DMS53 treated with DMSO at 0.1 percent for 48 hours (cell line): ENCODE measurements around the gene C14orf93.
A peak's percentile ranks its signal among the peaks of the same experiment; 100 is the strongest.
"Not testable (repeated sequence)": the region's sequence is repeated elsewhere in the genome, so short reads cannot be mapped to it uniquely, and the experiment has no call there.

ENCODE experiments used
- DNase-seq: peaks from one replicate; lab custom pipeline; 2025; ENCODE audit not compliant: unreplicated experiment; lab: John Stamatoyannopoulos, UW

C14orf93 gene

DNA sequence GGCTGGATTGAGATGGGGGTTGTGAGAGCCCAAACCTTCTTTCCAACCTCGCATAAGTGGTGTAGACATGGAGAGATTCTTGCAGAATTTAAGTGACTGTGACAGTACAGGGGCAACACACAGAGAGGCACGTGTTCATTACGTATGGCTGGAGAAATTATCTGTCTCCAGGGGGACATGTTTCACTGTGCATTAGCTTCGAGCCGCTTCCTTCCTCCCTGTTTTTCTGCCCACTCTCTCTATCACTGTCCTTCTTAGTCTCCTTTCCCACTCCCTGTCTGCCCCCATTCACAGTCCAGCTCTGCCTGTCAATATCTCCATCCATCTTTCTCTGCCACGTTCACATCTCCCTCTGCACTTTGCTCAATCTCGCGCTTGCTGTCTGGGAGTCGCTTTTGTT is 11.5 kb upstream of the C14orf93 start:
- no peak for DNase-seq

GRCh38 chr14:23020143-23021128 is 10.5 kb upstream of the C14orf93 start:
- no peak for DNase-seq

DNA sequence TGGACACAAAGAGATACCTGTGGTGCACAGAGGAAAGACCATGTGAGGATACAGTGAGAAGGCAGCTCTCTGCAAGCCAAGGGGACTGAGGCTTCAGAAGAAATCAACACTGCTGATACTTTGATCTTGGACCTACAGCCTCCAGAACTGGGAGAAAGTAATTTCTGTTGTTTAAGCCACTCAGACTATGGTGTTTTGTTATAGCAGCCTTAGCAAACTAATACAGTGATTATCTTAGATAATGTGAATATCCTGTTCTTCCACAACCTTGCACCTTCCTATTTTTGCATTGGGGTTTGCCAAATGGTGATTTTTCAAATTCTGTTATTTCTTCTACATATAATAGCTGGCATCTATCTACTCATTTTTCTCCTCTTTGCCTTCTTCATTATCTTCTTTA is 8.2 kb upstream of the C14orf93 start:
- no peak for DNase-seq

DNA sequence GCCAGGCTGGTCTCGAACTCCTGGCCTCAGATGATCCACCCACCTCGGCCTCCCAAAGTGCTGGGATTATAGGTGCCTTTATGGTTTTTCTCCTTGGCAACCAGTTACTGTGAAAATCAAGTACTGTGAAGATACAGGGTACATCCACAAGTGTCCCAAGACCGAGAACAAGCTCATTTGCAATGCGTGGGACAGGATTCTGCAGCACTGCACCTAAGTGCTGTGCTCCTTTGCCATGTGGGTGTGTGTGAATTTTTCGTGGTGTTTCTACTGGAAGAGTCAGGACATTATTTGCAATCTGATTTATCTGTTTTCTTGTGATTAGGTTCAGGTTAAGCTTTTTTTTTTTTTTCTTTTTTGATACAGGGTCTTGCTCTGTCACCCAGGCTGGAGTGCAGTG is 7.1 kb upstream of the C14orf93 start:
- no peak for DNase-seq

GRCh38 chr14:23015618-23016017 is 5.7 kb upstream of the C14orf93 start:
- no peak for DNase-seq

DNA sequence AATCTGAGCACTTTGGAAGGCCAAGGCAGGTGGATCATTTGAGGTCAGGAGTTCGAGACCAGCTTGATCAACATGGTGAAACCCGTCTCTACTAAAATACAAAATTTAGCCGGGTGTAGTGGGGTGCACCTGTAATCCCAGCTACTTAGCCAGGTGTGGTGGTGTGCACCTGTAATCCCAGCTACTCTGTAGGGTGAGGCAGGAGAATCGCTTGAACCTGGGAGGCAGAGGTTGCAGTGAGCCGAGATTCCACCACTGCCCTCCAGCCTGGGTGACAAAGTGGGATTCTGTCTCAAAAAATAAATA is 3.8 kb upstream of the C14orf93 start:
- not testable (repeated sequence) for DNase-seq

- DNase-seq = no peak
Measured at GRCh38 chr14:23013054-23013748, 3.3 kb upstream of the C14orf93 start.

DNA sequence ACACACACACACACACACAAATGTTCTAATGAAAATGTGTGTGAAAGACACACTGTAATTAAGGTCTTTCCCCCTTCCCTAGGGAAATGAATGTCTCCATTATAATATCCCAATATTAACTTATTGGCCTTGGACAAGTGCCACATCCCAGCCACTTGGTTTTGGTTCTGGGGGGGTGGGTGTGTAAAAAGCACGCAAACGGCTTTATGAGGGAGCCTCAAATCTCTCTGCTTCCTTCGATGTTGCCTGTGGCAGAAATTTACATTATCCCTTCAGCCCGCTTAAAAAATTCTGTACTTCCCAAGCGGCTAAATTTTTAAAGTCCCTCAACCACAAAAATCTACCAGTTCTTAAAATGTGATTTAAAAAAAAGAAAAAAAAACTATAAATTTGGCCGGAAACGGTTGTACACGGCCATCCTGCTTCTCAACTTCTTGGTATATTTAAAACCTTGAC is 432 bp downstream of the C14orf93 start:
- no peak for DNase-seq

- DNase-seq = no peak
Measured at GRCh38 chr14:23008831-23009230, 1.1 kb downstream of the C14orf93 start.

GRCh38 chr14:23006544-23007419 is 3.2 kb downstream of the C14orf93 start:
- DNase-seq = peak; percentile 80

- DNase-seq = no peak
Measured at GRCh38 chr14:23006188-23006534, 3.8 kb downstream of the C14orf93 start.

DNA sequence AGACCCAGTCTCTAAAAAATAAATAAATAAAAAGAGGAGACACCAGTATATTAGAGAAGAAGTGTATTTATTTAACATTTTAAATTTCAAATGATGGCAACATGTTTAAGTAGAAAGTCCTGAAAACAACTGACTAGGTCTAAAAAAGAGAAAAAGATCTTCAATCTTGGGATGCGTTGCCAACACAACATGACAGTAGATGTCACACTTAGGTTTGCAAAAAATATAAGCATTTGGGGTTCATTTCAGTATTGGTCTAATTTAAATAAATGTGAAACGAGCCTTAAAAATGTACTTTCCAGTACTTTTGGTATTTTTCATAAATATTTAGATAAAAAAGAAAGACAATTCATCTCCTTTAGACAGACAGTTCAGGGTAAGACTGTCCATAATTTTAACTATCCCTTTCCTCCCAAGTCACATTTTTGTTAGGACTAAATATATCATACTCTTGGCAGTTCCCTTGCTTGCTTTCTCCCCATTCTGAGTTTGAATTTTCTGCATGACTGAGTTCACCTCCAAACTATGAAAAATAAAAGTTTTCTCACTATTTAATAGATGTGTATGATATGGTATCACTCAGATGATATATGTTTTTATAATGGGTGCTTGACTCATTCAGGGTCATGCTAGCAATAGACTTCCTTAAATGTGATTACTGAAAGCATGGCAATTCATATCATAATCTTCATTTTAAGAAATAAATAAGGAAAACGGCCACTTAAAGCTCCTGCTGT is 4.3 kb downstream of the C14orf93 start:
- no peak for DNase-seq

- not testable (repeated sequence) for DNase-seq
Measured at GRCh38 chr14:23004274-23004673, 5.7 kb downstream of the C14orf93 start.

DNA sequence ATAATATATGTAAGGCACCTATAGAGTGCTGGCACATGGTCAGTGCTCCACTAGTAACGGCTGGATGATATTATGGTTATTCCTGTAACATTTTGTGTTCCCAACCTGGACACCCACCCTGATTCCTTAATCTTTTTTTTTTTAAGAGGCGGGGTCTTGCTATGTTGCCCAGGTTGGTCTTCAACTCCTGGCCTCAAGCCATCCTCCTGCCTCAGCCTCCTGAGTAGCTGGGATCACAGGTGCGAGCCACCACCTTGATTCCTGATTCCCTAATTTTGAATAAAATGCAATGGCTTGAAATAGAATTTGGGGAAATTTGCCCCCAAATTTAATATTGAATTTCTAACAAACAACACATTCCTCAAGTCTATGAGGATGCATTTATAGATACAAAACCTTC is 7.4 kb downstream of the C14orf93 start:
- DNase-seq = no peak

DNA sequence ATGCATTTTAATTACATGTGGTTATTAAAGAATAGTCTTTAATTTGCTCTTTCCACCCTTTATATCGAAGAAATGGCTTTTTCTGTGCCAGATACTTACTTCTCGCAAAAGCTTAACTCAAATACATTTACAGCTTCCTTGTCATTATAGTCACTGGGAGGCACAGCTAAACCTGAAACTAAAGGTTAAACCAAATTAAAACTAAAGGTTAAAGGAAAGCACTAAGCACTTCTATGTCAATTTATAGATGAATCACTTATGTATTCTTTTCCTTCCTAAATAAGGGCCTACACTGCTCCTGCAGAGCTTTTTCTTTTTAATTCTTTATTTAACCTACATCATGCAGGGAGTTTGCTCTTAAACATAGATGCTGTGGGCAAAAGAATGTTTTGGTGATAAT is 9.1 kb downstream of the C14orf93 start:
- no peak for DNase-seq

GRCh38 chr14:22998329-22999012 is 11.5 kb downstream of the C14orf93 start:
- DNase-seq = no peak

DNA sequence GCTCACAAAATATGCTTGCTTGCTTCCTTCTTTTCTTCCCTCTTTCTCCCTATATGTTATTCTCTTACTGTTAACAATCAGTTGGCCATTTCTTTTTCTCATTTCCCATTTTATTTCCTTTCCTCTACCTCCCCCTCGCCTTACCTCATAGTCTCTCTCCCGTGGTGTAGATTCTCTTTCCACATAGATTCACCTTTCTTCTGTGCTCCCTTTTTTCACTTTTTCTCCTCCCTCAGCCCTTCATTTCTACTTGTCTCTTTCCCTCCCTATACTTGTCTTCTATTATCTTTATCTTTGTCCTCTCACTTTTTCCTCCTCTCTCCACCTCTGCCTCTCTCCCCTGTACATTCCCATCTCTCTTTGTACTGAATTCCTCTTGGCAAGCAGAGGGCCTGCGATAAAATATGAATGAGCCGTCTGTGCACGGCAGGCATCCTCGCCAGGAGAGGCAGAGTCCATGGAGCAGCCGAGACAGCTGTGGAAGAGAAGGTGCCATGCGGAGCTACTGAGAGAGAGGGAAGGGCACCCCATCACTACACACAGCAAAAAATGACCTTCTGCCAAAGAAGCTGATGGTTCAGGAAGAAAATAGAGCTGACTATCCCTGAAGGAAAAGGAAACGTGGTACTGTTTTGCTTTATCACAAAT is 12.1 kb downstream of the C14orf93 start:
- no peak for DNase-seq

DNA sequence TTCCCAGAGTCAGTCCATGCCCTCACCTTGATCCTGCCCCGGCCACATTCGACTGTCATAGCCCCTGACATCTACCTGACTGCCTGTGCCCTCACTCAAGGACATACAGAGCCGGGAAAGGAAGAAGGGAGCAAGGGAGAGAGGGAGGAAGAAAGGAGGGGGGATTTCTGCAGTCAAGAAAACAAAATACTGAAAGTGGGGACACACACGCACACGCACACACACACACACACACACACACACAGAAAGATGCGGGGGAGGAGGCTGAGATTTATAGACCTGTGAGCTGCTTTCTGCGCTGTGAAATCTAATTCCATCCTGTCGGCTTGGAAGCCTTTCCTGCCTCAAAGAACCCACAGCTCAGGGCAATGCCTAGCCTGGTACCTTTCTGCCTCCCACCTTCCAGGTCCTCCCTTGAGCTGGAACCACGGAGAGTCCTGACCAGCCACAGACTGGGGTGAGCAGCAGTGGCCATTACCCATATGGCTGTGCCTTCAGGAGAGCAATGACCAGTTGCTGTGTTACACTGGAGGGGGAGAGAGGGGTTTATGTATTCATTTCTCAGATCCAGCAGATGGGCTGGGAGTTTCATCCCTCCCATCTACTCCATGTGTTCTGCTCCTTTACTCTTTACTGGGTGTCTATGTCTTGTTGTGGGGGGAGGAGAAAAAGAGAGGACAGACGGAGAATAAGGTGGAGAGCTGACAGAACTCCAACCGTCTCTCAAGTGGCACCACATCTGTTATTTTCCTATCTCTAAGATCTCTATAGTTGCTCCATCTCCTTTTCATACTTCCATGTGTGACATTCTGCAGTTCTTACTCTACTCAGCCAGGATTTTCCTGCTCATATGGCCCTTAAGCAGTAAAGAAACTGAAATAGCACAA is 12.9 kb downstream of the C14orf93 start:
- no peak for DNase-seq
